Effector memory CD4-positive, alpha-beta T cell (primary cell): ENCODE results near the gene SOCS4.

Experiments used
- DNase-seq, 3 donors: peaks; one replicate each; pipeline ENCODE4 v3.0.0-alpha.2; 2020
- H3K27ac ChIP-seq: 2 replicates; pipeline ENCODE4 v1.7.0; 2013; ENCODE audit warnings: mild to moderate bottlenecking, low read length, moderate library complexity; ENCODE audit not compliant: insufficient read depth, poor library complexity, severe bottlenecking
- H3K27me3 ChIP-seq: replicated peaks from 2 replicates; pipeline ENCODE4 v1.7.0; 2013; ENCODE audit warnings: mild to moderate bottlenecking, low read length; ENCODE audit not compliant: insufficient read depth, control insufficient read depth, poor library complexity, severe bottlenecking
- H3K36me3 ChIP-seq: 2 replicates; pipeline ENCODE4 v1.7.0; 2013; ENCODE audit warnings: mild to moderate bottlenecking, low read length, moderate library complexity; ENCODE audit not compliant: control insufficient read depth, insufficient read depth
- H3K4me1 ChIP-seq: 2 replicates; pipeline ENCODE4 v1.7.0; 2013; ENCODE audit warnings: low read length, mild to moderate bottlenecking; ENCODE audit not compliant: control insufficient read depth, insufficient read depth, poor library complexity, severe bottlenecking
- H3K4me3 ChIP-seq: 2 replicates; pipeline ENCODE4 v1.7.0; 2013; ENCODE audit warnings: low read length, low read depth, mild to moderate bottlenecking; ENCODE audit not compliant: insufficient read depth, poor library complexity, severe bottlenecking
- H3K9me3 ChIP-seq: 2 replicates; pipeline ENCODE4 v1.7.0; 2013; ENCODE audit warnings: mild to moderate bottlenecking, low read length, moderate library complexity; ENCODE audit not compliant: control insufficient read depth

SOCS4 gene

DNA sequence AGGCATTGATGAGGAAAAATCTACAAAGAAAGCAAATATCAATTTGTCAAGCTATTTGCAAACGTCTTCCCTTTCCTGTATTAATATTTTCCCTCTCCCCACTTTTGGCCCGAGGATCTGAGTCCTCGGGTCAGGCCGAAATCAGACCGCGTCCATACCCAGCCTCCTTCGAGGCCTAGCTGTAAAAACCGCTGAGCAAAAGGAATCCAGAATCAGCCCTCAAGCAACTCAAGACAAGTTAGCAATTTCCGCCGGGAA is 24.1 kb downstream of the SOCS4 start:
- peaks cover 4% of the 10 kb centered on the region for H3K36me3 ChIP-seq
- no peaks in the 10 kb centered on the region for H3K27me3 ChIP-seq
- no peak for DNase-seq

GRCh38 chr14:55051423-55052268 is 24.6 kb downstream of the SOCS4 start, which contains the start of gene MAPK1IP1L:
MAPK1IP1L (plus strand) TSS chr14:55051647; CDS start chr14:55061684, 10,037 bp downstream.
- peak within 1 kb of the TSS; percentile 96 for H3K4me3 ChIP-seq
- peaks cover 12% of the 10 kb centered on the region for H3K4me1 ChIP-seq
- H3K27ac ChIP-seq, result peak within 1 kb of the TSS; percentile 100
- peak; percentile 82 to 86 (median 83) for DNase-seq
- peaks cover 4% of the 10 kb centered on the region for H3K36me3 ChIP-seq
- H3K9me3 ChIP-seq, result no peaks in the 10 kb centered on the region
- no peaks in the 10 kb centered on the region for H3K27me3 ChIP-seq

More for the DNA sequence above, 24.1 kb downstream of the SOCS4 start:
- H3K9me3 ChIP-seq, result no peaks in the 10 kb centered on the region
- H3K27ac ChIP-seq, result peak overlapping the region; percentile 100
- H3K4me1 ChIP-seq, result peaks cover 12% of the 10 kb centered on the region
- H3K4me3 ChIP-seq, result peak overlapping the region; percentile 96

DNA sequence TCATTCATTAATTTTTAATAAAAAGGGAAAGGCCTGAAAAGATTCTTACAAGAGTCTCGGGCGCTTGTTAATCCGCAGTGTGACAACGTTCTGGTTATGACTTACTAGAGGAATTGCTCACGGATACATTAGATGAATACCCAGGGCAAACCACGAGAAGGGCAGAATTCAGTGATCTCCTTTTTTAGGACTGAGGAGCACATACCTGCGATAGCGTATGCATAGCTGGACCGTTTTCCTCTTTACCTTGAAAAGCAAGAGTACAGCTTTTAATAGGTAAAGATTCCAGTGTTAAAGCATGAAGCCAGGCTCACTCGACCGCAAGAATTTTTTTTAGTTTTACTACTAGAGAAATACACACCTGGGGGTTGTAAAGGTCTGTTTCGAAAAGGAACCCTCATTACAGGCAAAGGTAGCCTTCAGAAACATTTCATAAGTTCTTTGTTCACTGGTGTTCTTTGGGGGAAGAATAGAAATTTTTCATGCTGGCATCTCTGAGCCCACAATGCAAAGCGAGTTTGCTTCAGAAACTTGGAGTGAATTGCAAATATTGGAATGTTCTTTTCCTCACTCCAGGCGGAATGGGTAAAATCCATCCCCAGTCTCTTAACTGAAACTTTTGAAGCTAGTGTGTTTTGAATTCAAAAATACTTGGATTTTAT is 25.4 kb downstream of the SOCS4 start:
- Histone ChIP-seq H3K27me3 (no peaks in the 10 kb centered on the region), H3K4me1 (peaks cover 12% of the 10 kb centered on the region), H3K36me3 (peaks cover 4% of the 10 kb centered on the region), H3K9me3 (no peaks in the 10 kb centered on the region), H3K4me3 (peak overlapping the region; percentile 96), H3K27ac (peak overlapping the region; percentile 100)
- no peak for DNase-seq

DNA sequence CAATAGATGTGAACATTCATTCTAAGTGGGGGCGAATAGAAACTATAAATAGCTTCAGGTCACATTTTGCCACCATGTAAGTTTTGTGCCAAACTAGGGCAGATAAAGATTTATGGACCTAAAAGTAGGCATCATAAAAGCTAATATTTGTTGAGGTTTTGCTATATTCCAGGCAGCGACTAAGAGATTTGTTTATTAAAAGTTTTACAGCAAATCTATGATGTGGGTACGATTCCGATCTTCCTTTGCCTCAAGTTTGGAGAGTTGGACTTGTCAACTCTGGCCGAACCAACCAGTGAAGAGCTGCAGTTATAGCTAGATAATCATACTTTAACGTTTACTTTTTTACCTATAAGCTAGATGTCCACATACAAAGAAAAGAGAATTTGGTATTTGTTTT is 26.0 kb downstream of the SOCS4 start:
- H3K4me1 ChIP-seq, result peaks cover 12% of the 10 kb centered on the region
- H3K27me3 ChIP-seq, result no peaks in the 10 kb centered on the region
- no peaks in the 10 kb centered on the region for H3K9me3 ChIP-seq
- H3K36me3 ChIP-seq, result peaks cover 7% of the 10 kb centered on the region
- H3K4me3 ChIP-seq, result peak overlapping the region; percentile 96
- peak overlapping the region; percentile 100 for H3K27ac ChIP-seq
- no peak for DNase-seq

GRCh38 chr14:55053500-55053899 is 26.5 kb downstream of the SOCS4 start:
- Histone ChIP-seq H3K9me3 (no peaks in the 10 kb centered on the region), H3K4me3 (no peak overlapping the region), H3K27ac (peak overlapping the region; percentile 100), H3K4me1 (peaks cover 12% of the 10 kb centered on the region), H3K27me3 (no peaks in the 10 kb centered on the region), H3K36me3 (peaks cover 10% of the 10 kb centered on the region)
- no peak for DNase-seq

DNA sequence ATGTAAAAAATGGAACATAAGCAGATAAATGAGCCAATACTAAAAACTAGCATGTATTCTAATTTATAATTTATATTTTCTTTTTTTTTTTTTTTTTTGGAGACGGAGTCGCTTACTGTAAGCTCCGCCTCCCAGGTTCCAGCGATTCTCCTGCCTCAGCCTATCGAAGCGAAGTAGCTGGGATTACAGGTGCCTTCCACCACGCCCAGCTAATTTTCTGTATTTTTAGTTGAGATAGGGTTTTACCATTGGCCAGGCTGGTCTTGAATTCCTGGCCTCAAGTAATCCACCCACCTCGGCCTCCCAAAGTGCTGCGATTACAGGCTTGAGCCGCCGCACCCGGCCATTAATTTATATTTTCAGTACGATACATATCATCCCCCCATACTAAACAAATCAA is 27.1 kb downstream of the SOCS4 start:
- no peaks in the 10 kb centered on the region for H3K27me3 ChIP-seq
- no peak overlapping the region for H3K4me3 ChIP-seq
- peaks cover 12% of the 10 kb centered on the region for H3K4me1 ChIP-seq
- no peak overlapping the region for H3K27ac ChIP-seq
- DNase-seq, result no peak
- H3K36me3 ChIP-seq, result peaks cover 10% of the 10 kb centered on the region
- H3K9me3 ChIP-seq, result no peaks in the 10 kb centered on the region

GRCh38 chr14:55057919-55058318 is 30.9 kb downstream of the SOCS4 start:
- no peaks in the 10 kb centered on the region for H3K9me3 ChIP-seq
- no peak overlapping the region for H3K27ac ChIP-seq
- no peak for DNase-seq
- peaks cover 18% of the 10 kb centered on the region for H3K36me3 ChIP-seq
- H3K27me3 ChIP-seq, result no peaks in the 10 kb centered on the region
- H3K4me1 ChIP-seq, result peaks cover 12% of the 10 kb centered on the region
- H3K4me3 ChIP-seq, result no peak overlapping the region

DNA sequence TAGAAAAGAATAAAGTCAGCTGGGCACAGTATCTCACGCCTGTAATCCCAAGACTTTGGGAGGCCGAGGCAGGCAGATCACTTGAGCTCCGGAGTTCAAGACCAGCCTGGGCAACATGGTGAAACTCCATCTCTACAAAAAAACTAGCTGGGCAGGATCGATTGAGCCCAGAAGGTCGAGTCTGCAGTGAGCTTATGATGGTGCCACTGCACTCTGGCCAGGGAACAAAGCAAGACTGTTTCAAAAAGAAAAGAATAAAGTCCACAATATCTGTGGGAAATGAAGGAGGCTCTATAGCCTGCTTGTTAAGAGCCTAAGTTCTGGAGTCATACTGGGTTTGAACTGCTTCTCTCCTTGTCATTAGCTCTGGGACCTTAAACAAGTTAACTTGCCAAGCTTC is 32.3 kb downstream of the SOCS4 start:
- Histone ChIP-seq H3K4me3 (no peak overlapping the region), H3K36me3 (peaks cover 26% of the 10 kb centered on the region), H3K9me3 (no peaks in the 10 kb centered on the region), H3K27me3 (no peaks in the 10 kb centered on the region), H3K4me1 (no peaks in the 10 kb centered on the region), H3K27ac (no peak overlapping the region)
- DNase-seq, result no peak

- Histone ChIP-seq H3K4me1 (no peaks in the 10 kb centered on the region), H3K9me3 (no peaks in the 10 kb centered on the region), H3K4me3 (no peak overlapping the region), H3K36me3 (peaks cover 36% of the 10 kb centered on the region), H3K27me3 (no peaks in the 10 kb centered on the region), H3K27ac (no peak overlapping the region)
- DNase-seq, result no peak
Observed at GRCh38 chr14:55062517-55063351, 35.7 kb downstream of the SOCS4 start.
